Measurements from ENCODE around the gene CARD9. TPM values are rescaled to one million over a fixed set of nuclear protein-coding genes. Genes with fewer than 3 reads are reported as not detected.

Gene CARD9
- total and polyA plus RNA-seq, 2 donors (not counting 1 experiment from before 2014, with no cell fraction given), result 0.69 to 3.3 TPM

DNA sequence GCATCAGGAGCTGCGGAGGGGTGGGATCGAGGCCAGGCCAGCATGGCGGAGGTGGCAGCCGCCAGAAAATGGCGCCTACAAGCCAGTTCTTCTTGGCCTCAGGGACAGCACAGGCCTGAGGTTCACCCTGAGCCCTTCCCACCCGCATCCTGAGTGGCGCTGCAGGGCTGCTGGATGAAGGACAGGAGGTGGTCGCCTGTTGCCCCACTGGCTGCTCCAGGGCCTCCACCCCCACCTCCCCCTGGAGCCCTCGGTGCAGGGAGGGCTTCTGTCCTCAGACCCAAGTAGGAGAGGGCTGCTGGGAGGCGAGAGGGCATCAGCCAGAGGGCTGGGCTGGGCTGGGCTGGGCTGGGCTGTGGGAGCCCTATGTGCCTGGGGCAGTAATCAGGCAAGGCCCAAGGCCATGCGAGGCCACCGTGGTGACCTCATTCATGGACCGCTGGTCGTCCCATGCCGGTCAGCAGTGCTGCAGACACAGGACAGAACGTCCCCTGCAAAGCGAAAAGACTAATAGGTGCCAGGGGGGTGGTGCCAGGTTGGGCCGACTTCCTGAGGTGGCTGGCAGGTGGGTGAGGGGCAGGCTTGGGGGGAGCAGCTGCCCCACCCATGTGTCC, 32.3 kb downstream of the CARD9 start:
- Histone ChIP-seq H3K36me3 (ENCODE audit: control insufficient read depth, insufficient read depth, low read length) (peaks cover 49% of the 10 kb centered on the region), H3K4me1 (ENCODE audit: control insufficient read depth, extremely low read depth, insufficient read depth, low read length) (peaks cover 20% of the 10 kb centered on the region), H3K9me3 (ENCODE audit: control insufficient read depth, insufficient read depth, low read depth, low read length) (no peaks in the 10 kb centered on the region), H4K20me1 (ENCODE audit: control insufficient read depth, extremely low read depth, insufficient read depth, low read length) (no peaks in the 10 kb centered on the region), H3K27ac (ENCODE audit: insufficient read depth, low read length) (no peak overlapping the region), H3K27me3 (ENCODE audit: control insufficient read depth, insufficient read depth, low read length) (no peaks in the 10 kb centered on the region), H3K9ac (ENCODE audit: insufficient read depth, low read length) (no peak overlapping the region), H3K4me3 (replicated peaks in 1 of 4; ENCODE audit: control extremely low read depth in 1 of 4, insufficient read depth in 1 of 4, low read depth in 3 of 4, low read length in 4 of 4) (no peak overlapping the region), H3K4me2 (ENCODE audit: extremely low read depth, insufficient read depth, low read length) (no peak overlapping the region), H3K79me2 (ENCODE audit: control insufficient read depth, insufficient read depth, low read length) (no peaks in the 10 kb centered on the region), H2AFZ (ENCODE audit: low read length) (no peak overlapping the region)
- TF ChIP-seq, protein P1, sequence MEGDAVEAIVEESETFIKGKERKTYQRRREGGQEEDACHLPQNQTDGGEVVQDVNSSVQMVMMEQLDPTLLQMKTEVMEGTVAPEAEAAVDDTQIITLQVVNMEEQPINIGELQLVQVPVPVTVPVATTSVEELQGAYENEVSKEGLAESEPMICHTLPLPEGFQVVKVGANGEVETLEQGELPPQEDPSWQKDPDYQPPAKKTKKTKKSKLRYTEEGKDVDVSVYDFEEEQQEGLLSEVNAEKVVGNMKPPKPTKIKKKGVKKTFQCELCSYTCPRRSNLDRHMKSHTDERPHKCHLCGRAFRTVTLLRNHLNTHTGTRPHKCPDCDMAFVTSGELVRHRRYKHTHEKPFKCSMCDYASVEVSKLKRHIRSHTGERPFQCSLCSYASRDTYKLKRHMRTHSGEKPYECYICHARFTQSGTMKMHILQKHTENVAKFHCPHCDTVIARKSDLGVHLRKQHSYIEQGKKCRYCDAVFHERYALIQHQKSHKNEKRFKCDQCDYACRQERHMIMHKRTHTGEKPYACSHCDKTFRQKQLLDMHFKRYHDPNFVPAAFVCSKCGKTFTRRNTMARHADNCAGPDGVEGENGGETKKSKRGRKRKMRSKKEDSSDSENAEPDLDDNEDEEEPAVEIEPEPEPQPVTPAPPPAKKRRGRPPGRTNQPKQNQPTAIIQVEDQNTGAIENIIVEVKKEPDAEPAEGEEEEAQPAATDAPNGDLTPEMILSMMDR (conservative IDR thresholded peaks at IDR 0.05 in 1 of 2, IDR thresholded peaks at IDR 0.05 in 1 of 2; ENCODE audit: low read depth in 1 of 2, low read length in 2 of 2), result no peak
- no peak for TF ChIP-seq EZH2 (IDR thresholded peaks at IDR 0.05; ENCODE audit: low read length, missing control alignments)
- no peak for DNase-seq (ENCODE audit: low read depth in 2 of 2)

GRCh38 chr9:136340356-136341041, 33.0 kb downstream of the CARD9 start:
- Histone ChIP-seq H3K4me1 (ENCODE audit: control insufficient read depth, extremely low read depth, insufficient read depth, low read length) (peaks cover 13% of the 10 kb centered on the region), H3K79me2 (ENCODE audit: control insufficient read depth, insufficient read depth, low read length) (no peaks in the 10 kb centered on the region), H3K27ac (ENCODE audit: insufficient read depth, low read length) (no peak overlapping the region), H2AFZ (ENCODE audit: low read length) (no peak overlapping the region), H3K9ac (ENCODE audit: insufficient read depth, low read length) (no peak overlapping the region), H3K4me2 (ENCODE audit: extremely low read depth, insufficient read depth, low read length) (no peak overlapping the region), H3K27me3 (ENCODE audit: control insufficient read depth, insufficient read depth, low read length) (no peaks in the 10 kb centered on the region), H3K36me3 (ENCODE audit: control insufficient read depth, insufficient read depth, low read length) (peaks cover 52% of the 10 kb centered on the region), H3K9me3 (ENCODE audit: control insufficient read depth, insufficient read depth, low read depth, low read length) (no peaks in the 10 kb centered on the region), H3K4me3 (replicated peaks in 1 of 4; ENCODE audit: control extremely low read depth in 1 of 4, insufficient read depth in 1 of 4, low read depth in 3 of 4, low read length in 4 of 4) (no peak overlapping the region), H4K20me1 (ENCODE audit: control insufficient read depth, extremely low read depth, insufficient read depth, low read length) (no peaks in the 10 kb centered on the region)
- no peak for DNase-seq (ENCODE audit: low read depth in 2 of 2)
- TF ChIP-seq, protein P1 (conservative IDR thresholded peaks at IDR 0.05 in 1 of 2, IDR thresholded peaks at IDR 0.05 in 1 of 2; ENCODE audit: low read depth in 1 of 2, low read length in 2 of 2), result no peak
- no peak for TF ChIP-seq EZH2 (IDR thresholded peaks at IDR 0.05; ENCODE audit: low read length, missing control alignments)

GRCh38 chr9:136339958-136340310, 33.5 kb downstream of the CARD9 start:
- Histone ChIP-seq H3K9me3 (ENCODE audit: control insufficient read depth, insufficient read depth, low read depth, low read length) (no peaks in the 10 kb centered on the region), H4K20me1 (ENCODE audit: control insufficient read depth, extremely low read depth, insufficient read depth, low read length) (no peaks in the 10 kb centered on the region), H3K4me1 (ENCODE audit: control insufficient read depth, extremely low read depth, insufficient read depth, low read length) (peaks cover 7% of the 10 kb centered on the region), H3K36me3 (ENCODE audit: control insufficient read depth, insufficient read depth, low read length) (peaks cover 55% of the 10 kb centered on the region), H3K9ac (ENCODE audit: insufficient read depth, low read length) (no peak overlapping the region), H2AFZ (ENCODE audit: low read length) (no peak overlapping the region), H3K4me3 (replicated peaks in 1 of 4; ENCODE audit: control extremely low read depth in 1 of 4, insufficient read depth in 1 of 4, low read depth in 3 of 4, low read length in 4 of 4) (no peak overlapping the region), H3K27ac (ENCODE audit: insufficient read depth, low read length) (no peak overlapping the region), H3K4me2 (ENCODE audit: extremely low read depth, insufficient read depth, low read length) (no peak overlapping the region), H3K27me3 (ENCODE audit: control insufficient read depth, insufficient read depth, low read length) (no peaks in the 10 kb centered on the region), H3K79me2 (ENCODE audit: control insufficient read depth, insufficient read depth, low read length) (no peaks in the 10 kb centered on the region)
- TF ChIP-seq, protein P1 (conservative IDR thresholded peaks at IDR 0.05 in 1 of 2, IDR thresholded peaks at IDR 0.05 in 1 of 2; ENCODE audit: low read depth in 1 of 2, low read length in 2 of 2), result no peak
- no peak for TF ChIP-seq EZH2 (IDR thresholded peaks at IDR 0.05; ENCODE audit: low read length, missing control alignments)
- no peak for DNase-seq (ENCODE audit: low read depth in 2 of 2)

Measured in fibroblast of lung (primary cell).